Activated gamma-delta T cell treated with anti-CD3 and anti-CD28 coated beads, Interleukin-2, amount 50 U/mL, for 16 hours (primary cell): ENCODE results near the gene FAM50A.
A peak's percentile ranks its signal among the peaks of the same experiment; 100 is the strongest.

Experiments
- DNase-seq: peaks from one replicate; pipeline ENCODE4 v3.0.0-alpha.2; 2020; ENCODE audit warnings: low read depth

FAM50A gene

GRCh38 chrX:154413142-154413541 is 30.8 kb upstream of the FAM50A start:
- no peak for DNase-seq

DNA sequence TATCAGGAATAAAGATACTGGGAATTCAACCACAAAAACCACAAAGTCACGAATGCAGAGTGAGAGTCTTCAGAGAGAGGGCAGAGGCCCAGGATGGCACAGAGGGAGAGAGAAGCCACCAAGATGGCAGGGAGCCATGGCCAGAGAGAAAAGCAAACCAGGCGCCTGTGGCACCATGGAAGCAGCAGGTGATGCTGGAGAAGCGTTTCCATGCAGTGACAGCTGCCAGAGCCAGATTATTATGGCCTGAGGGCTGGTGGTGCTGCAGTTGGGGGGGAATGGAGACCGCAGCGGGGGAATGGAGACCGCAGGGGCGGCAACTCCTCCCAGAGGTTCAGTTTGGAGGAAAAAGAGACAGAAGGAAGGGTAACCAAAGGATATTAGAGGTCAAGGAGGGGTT is 26.8 kb upstream of the FAM50A start:
- DNase-seq, result no peak

DNA sequence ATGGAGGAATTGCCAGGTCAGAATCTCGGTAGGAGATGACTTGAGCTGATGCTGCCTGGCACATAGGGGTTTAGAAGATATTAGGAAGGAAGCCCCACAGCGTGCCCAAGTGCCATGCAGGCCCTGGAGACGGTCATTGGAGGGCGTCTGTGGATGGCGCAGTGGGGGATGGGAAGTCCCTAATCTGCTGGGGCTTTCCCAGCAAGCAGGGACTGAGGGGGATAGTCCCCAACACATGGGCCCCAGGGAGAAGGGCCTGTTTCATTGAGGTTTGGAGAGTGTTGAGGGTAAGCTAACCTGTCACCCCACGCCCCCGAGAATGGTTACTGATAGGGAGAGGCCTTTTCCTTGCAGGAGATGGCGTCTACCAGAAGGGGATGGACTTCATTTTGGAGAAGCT is 24.8 kb upstream of the FAM50A start:
- DNase-seq, result no peak

GRCh38 chrX:154419688-154420401 is 24.1 kb upstream of the FAM50A start:
- no peak for DNase-seq

DNA sequence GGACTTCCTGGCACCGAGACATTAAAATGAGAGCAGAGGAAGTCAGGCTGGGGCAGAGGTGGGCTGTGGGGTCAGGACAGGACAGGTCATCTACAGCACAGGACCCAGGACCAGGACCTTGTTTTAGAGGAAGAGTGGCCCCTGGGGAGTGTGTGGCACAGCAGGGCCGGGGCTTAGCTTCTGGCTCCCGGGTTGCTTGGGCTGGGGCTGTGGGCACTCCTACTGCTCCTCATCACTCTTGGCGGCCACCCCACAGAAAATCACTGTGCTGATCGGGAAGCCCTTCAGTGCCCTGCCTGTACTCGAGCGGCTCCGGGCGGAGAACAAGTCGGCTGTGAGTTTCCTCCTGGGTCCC is 23.6 kb upstream of the FAM50A start:
- no peak for DNase-seq

- DNase-seq, result no peak
Measured at GRCh38 chrX:154426916-154427770, 16.8 kb upstream of the FAM50A start.

GRCh38 chrX:154428176-154429171 is 15.5 kb upstream of the FAM50A start, which contains the start of gene ATP6AP1:
Gene ATP6AP1 (plus strand): TSS chrX:154428677. CDS start chrX:154428693, 16 bp downstream.
- peak; percentile 80 for DNase-seq

DNA sequence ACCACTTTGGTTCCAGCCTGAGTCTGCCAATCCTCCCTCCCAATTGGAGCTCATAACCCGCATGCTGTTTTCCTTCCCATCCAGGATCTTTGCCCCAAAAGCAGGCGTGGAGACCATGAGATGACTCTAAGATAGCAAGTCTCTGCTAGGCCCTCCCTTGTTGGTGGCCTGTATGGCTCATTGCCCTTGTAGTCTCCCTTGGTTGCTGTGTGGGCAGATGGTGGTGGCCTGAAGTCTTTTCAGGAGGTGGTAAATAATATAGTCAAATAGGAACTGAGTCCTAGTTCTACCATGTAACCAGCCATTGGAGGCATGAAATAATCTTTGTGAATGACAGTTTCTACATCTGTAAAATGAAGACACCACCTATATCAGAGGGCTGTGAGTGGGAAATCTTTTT is 14.2 kb upstream of the FAM50A start:
- DNase-seq, result no peak

DNA sequence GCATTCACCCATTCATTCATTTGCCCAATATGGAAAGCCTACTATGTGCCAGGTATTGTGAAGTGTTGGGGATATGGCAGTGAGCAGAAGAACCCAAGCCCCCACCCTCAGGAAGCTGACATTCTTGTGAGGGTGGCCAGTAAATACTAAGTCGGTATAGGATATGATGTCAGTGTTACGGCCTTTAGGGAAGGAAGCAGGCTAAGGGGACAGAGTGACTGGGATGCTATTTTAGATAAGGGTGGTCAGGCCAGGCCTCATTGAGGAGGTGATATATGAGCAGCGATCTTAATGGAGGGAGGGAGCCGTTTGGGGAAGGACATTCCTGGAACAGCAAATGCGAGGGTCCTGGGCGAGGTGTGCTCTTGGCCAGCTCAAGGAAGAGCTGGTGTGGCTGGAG is 13.5 kb upstream of the FAM50A start:
- no peak for DNase-seq

DNA sequence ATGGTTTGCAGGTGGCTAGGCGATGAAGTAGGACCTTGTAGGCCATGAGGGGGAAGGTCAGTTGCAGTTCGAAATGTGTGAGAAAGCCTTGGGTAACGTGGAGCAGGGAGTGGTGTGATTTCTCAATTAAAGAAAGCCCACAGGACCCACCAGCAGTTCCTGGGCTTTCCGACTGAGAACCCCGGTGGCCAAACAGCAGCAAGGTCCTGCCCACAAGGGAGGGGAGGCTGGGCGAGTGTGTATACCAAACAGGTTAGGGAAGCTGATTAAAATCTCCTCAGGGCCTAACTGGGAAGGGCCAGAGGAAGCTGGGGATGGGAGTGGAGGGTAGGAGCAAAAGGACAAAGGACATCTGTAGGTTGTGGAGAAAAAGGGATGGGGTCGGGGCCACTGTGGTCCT is 13.0 kb upstream of the FAM50A start:
- DNase-seq, result no peak

DNA sequence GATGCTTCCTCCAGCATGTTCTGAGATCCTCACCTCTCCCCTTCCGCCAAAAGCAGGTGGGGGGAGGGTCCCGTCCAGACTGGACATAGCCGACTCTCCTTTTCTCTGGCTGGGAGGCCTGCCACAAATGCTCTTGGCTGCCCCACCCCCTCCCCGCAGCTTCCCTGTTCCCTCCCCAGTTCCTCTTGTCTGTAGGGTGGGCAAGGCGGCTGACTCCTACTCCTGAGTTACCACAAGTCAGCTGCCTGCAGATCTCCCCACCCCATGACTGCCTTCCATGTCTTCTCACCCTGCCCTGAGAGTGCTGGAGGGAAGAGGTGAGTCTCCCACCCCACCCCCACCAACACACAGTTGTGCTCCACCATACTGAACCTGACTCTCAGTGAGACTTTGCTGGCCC is 12.6 kb upstream of the FAM50A start:
- no peak for DNase-seq

- DNase-seq, result no peak
Measured at GRCh38 chrX:154432210-154432609, 11.7 kb upstream of the FAM50A start.

DNA sequence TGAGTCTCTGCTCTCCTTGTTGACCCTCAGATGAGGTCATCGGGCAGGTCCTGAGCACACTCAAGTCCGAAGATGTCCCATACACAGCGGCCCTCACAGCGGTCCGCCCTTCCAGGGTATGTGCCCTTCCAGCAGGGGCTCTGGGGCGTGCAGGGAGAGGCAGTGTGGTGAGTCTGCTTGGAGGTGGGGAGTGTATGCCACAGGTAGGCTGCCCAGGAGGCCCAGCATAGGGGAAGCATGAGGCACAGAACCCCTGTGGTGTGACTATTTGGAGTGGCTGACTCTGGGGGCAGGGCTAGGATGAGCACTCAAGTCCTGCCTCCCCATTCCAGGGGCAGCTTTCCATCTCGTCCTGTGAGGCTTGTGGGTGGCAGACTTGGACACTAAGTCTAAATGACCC is 10.3 kb upstream of the FAM50A start:
- no peak for DNase-seq

DNA sequence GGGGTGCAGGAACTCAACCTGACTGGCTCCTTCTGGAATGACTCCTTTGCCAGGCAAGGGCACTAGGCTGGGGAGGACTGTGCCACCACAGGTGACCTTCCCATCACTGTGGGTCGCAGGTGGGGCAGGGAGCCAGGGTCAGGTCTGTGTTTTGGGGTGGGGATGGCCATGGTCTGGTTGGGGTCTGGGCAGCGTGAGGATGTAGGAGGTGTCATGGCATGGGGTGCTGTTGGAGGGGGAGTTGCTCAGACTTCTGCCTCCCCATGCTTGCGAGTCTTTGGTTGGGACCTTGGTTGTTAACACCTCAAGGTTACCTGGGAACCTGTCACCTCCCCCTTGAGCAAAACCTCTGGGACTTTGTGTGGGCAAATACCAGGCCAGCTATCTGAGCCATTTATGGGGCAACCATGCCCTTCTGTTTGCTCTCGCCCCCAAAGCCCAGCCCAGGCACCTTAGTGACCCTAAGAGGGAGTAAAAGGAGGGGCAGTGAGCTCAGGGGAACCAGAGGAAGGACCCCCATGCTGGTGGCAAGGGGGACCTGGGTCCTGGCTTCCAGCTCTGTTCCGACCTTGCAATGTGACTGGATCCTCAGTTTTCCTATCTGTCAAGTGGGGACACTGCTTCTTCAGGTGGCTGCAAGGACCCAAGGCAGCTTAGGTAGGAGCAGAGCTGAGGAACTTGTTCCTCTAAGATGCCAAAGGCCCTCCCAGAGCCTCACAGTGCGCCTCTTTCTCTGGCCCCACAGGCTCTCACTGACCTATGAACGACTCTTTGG is 9.4 kb upstream of the FAM50A start:
- DNase-seq, result no peak

DNA sequence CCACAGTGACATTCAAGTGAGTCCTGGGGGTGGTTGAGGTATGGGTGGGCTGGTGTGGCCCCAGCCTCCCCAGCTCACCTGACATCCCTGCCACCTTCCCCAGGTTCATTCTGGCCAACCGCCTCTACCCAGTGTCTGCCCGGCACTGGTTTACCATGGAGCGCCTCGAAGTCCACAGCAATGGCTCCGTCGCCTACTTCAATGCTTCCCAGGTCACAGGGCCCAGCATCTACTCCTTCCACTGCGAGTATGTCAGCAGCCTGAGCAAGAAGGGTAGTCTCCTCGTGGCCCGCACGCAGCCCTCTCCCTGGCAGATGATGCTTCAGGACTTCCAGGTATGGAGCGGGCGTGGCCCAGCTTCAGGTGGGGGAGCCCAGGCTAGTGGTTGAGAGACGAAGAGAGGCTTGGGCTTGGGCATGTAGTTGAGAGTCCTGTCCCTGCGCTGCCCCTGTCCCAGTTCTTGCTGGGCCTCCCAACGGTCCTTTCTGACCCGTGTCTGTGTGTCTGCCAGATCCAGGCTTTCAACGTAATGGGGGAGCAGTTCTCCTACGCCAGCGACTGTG is 8.7 kb upstream of the FAM50A start:
- no peak for DNase-seq

DNA sequence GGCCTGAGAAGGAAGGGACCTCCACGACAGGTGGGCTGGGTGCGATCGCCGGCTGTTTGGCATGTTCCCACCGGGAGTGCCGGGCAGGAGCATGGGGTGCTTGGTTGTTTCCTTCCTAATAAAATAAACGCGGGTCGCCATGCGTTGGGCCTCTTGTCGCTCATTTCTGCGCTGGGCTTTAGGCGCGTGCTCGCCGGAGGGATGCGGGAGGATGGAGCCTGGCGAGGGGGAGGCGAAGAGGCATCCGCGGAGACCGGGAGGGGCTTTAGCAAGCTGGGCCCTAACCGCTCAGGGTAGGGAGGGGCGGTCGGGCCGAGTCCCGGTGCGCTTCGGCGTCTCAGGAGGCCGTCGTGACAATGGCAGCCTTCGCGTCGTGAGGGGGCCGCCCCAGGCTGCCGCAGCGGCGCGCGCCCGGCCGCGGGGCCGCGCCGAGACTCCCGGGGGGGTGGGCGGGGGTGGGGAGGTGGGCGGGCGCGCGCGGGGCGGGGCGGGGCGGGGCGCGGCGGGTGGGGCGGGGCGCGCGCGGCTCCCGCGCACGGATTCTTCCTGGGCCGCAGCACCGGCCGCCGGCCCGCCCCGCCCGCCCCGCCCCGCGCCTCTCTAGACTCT is 7.5 kb upstream of the FAM50A start:
- peak; percentile 19 for DNase-seq

- peak; percentile 29 for DNase-seq
Measured at GRCh38 chrX:154436983-154437752, 6.8 kb upstream of the FAM50A start, which contains the start of gene GDI1. Gene GDI1 (plus strand): TSS chrX:154437154. CDS start chrX:154437255, 101 bp downstream.

GRCh38 chrX:154437971-154438893 is 5.7 kb upstream of the FAM50A start:
- DNase-seq, result no peak

- DNase-seq, result no peak
Measured at GRCh38 chrX:154439841-154440240, 4.1 kb upstream of the FAM50A start.
